ENCODE measurements around the gene E2F4. TPM values are rescaled to one million over a fixed set of nuclear protein-coding genes. Genes with fewer than 3 reads are reported as not detected.

E2F4 gene
- total RNA-seq, 1 donor from 2014 or later = 51.2 TPM

DNA sequence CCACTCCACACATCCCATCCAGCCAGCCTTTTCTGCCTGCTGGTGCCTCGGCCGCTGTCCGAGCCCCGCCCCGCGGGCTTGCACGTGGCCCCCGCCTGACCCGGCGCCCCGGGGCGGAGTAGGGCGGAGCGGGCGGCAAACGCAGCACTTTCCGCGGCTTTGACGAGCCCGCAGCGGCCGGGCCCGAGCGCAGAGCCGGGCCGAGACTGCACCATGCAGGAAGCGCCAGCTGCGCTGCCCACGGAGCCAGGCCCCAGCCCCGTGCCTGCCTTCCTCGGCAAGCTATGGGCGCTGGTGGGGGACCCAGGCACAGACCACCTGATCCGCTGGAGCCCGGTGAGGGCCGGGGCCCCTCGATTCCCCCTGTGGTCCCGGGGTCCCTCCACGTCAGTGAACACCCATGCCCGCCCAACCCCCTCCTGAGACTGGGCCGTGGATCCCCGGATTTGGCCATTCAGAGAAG is 27.3 kb upstream of the E2F4 start, which contains the start of gene HSF4:
TSS of gene HSF4 (plus strand) at position 147 of the 463 bp plus-strand sequence. CDS start at position 214, 67 bp downstream.
- Histone ChIP-seq H3K9me3 (ENCODE audit: insufficient read depth, low read depth, low read length) (no peaks in the 10 kb centered on the region), H3K4me1 (ENCODE audit: insufficient read depth, low read length) (peaks cover 25% of the 10 kb centered on the region), H2AFZ (ENCODE audit: low read depth, low read length) (peak within 1 kb of the TSS; percentile 16), H3K79me2 (ENCODE audit: insufficient read depth, low read length) (no peaks in the 10 kb centered on the region), H3K36me3 (ENCODE audit: insufficient read depth, low read length) (no peaks in the 10 kb centered on the region), H3K9ac (ENCODE audit: low read length) (no peak within 1 kb of the TSS), H3K27ac (ENCODE audit: low read depth, low read length) (no peak within 1 kb of the TSS), H4K20me1 (ENCODE audit: insufficient read depth, low read length) (peaks cover 31% of the 10 kb centered on the region), H3K4me3 (ENCODE audit: insufficient read depth, low read depth, low read length) (peak within 1 kb of the TSS; percentile 48), H3K4me2 (ENCODE audit: low read length) (peak within 1 kb of the TSS; percentile 81), H3K27me3 (ENCODE audit: insufficient read depth, low read length) (peaks cover 68% of the 10 kb centered on the region)
- H3K36me3 Mint-ChIP-seq (ENCODE audit: low read depth, unreplicated experiment) = peaks cover 2% of the 10 kb centered on the region
- H3K9me3 Mint-ChIP-seq (ENCODE audit: unreplicated experiment) = peaks cover 15% of the 10 kb centered on the region
- DNase-seq (ENCODE audit: low read depth) (no peak), FAIRE-seq (no peak)
- peaks cover 3% of the 10 kb centered on the region for H3K4me1 Mint-ChIP-seq (ENCODE audit: low read depth, unreplicated experiment)
- peak within 1 kb of the TSS; percentile 41 for H3K27ac Mint-ChIP-seq (ENCODE audit: unreplicated experiment)
- no peak within 1 kb of the TSS for H3K4me3 Mint-ChIP-seq (ENCODE audit: unreplicated experiment)
- H3K27me3 Mint-ChIP-seq (ENCODE audit: low read depth, unreplicated experiment) = peaks cover 53% of the 10 kb centered on the region
- no peak for TF ChIP-seq EZH2 (IDR thresholded peaks at IDR 0.05; ENCODE audit: insufficient read depth, low read length)
- TF ChIP-seq, protein P1, sequence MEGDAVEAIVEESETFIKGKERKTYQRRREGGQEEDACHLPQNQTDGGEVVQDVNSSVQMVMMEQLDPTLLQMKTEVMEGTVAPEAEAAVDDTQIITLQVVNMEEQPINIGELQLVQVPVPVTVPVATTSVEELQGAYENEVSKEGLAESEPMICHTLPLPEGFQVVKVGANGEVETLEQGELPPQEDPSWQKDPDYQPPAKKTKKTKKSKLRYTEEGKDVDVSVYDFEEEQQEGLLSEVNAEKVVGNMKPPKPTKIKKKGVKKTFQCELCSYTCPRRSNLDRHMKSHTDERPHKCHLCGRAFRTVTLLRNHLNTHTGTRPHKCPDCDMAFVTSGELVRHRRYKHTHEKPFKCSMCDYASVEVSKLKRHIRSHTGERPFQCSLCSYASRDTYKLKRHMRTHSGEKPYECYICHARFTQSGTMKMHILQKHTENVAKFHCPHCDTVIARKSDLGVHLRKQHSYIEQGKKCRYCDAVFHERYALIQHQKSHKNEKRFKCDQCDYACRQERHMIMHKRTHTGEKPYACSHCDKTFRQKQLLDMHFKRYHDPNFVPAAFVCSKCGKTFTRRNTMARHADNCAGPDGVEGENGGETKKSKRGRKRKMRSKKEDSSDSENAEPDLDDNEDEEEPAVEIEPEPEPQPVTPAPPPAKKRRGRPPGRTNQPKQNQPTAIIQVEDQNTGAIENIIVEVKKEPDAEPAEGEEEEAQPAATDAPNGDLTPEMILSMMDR (IDR thresholded peaks at IDR 0.05; ENCODE audit: insufficient read depth, low read depth, low read length) = no peak

DNA sequence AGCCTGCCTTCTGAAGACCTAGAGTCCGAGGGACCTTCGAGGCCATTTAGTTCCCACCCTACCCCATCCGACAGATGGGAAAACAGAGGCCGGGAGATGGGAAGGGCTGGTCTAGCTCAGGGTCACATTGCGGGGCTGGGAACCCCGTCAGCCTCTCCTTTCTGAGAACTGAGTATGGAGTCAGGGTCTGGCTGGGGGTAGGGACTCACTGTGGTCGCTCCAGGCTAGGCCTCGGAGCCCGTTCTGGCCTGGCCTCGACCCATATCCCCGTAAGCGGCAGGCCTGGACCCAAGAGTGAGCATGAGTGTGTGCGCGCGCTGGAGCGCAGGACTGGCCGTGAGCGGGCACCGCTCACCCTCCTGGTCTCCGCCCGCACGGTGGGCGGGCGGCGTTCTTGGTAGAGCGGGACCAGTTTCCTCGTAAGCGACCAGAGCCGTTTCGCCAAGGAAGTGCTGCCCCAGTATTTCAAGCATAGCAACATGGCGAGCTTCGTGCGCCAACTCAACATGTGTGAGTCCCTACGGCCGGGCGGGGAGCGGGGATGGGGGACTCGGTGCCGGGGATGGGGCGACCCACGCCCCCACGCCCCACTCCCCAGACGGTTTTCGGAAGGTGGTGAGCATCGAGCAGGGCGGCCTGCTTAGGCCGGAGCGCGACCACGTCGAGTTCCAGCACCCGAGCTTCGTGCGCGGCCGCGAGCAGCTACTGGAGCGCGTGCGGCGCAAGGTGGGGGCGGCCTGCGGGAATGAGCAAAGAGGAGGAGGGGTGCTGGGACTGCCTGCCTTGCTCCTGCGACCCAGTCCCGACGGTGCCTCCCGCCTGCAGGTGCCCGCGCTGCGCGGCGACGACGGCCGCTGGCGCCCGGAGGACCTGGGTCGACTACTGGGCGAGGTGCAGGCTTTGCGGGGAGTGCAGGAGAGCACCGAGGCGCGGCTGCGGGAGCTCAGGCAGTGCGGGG is 26.6 kb upstream of the E2F4 start:
- DNase-seq (ENCODE audit: low read depth) = no peak
- Histone ChIP-seq H3K9me3 (ENCODE audit: insufficient read depth, low read depth, low read length) (no peaks in the 10 kb centered on the region), H3K36me3 (ENCODE audit: insufficient read depth, low read length) (no peaks in the 10 kb centered on the region), H3K79me2 (ENCODE audit: insufficient read depth, low read length) (no peaks in the 10 kb centered on the region), H3K9ac (ENCODE audit: low read length) (no peak overlapping the region), H3K27ac (ENCODE audit: low read depth, low read length) (no peak overlapping the region), H2AFZ (ENCODE audit: low read depth, low read length) (no peak overlapping the region), H3K4me3 (ENCODE audit: insufficient read depth, low read depth, low read length) (no peak overlapping the region), H3K4me2 (ENCODE audit: low read length) (peak overlapping the region; percentile 22), H3K27me3 (ENCODE audit: insufficient read depth, low read length) (peaks cover 68% of the 10 kb centered on the region), H4K20me1 (ENCODE audit: insufficient read depth, low read length) (peaks cover 31% of the 10 kb centered on the region), H3K4me1 (ENCODE audit: insufficient read depth, low read length) (peaks cover 29% of the 10 kb centered on the region)
- peak; percentile 96 for TF ChIP-seq EZH2 (IDR thresholded peaks at IDR 0.05; ENCODE audit: insufficient read depth, low read length)
- TF ChIP-seq, protein P1 (IDR thresholded peaks at IDR 0.05; ENCODE audit: insufficient read depth, low read depth, low read length) = no peak
- no peak for FAIRE-seq
- no peak overlapping the region for H3K4me3 Mint-ChIP-seq (ENCODE audit: unreplicated experiment)
- peak overlapping the region; percentile 41 for H3K27ac Mint-ChIP-seq (ENCODE audit: unreplicated experiment)
- H3K27me3 Mint-ChIP-seq (ENCODE audit: low read depth, unreplicated experiment) = peaks cover 53% of the 10 kb centered on the region
- peaks cover 2% of the 10 kb centered on the region for H3K36me3 Mint-ChIP-seq (ENCODE audit: low read depth, unreplicated experiment)
- H3K9me3 Mint-ChIP-seq (ENCODE audit: unreplicated experiment) = peaks cover 10% of the 10 kb centered on the region
- peaks cover 6% of the 10 kb centered on the region for H3K4me1 Mint-ChIP-seq (ENCODE audit: low read depth, unreplicated experiment)
